DMS53 (cell line): ENCODE results near the gene BGLAP.
"Not testable (repeated sequence)": the region's sequence is repeated elsewhere in the genome, so short reads cannot be mapped to it uniquely, and the experiment has no call there.

ENCODE experiments used
- DNase-seq: peaks from one replicate; lab custom pipeline; 2025; lab: John Stamatoyannopoulos, UW

BGLAP gene

DNA sequence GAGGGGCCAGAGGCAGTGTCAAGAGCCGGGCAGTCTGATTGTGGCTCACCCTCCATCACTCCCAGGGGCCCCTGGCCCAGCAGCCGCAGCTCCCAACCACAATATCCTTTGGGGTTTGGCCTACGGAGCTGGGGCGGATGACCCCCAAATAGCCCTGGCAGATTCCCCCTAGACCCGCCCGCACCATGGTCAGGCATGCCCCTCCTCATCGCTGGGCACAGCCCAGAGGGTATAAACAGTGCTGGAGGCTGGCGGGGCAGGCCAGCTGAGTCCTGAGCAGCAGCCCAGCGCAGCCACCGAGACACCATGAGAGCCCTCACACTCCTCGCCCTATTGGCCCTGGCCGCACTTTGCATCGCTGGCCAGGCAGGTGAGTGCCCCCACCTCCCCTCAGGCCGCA, at the start of gene BGLAP:
Gene BGLAP (plus strand): TSS at position 259 of the 400 bp plus-strand sequence. CDS start 48 bp downstream, at position 307.
- DNase-seq, result no peak

DNA sequence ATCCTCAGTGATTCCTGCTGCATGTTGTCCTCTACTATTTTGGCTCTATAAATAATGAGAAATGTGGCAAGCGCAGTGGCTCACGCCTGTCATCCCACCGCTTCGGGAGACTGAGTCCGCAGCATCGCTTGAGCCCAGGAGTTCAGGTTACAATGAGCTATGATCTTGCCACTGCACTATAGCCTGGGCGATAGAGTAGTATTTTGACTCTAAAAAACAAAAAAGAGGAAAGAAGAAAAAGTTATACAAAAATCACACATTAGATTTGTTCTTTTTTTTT, 48.8 kb upstream of the BGLAP start:
- no peak for DNase-seq

DNA sequence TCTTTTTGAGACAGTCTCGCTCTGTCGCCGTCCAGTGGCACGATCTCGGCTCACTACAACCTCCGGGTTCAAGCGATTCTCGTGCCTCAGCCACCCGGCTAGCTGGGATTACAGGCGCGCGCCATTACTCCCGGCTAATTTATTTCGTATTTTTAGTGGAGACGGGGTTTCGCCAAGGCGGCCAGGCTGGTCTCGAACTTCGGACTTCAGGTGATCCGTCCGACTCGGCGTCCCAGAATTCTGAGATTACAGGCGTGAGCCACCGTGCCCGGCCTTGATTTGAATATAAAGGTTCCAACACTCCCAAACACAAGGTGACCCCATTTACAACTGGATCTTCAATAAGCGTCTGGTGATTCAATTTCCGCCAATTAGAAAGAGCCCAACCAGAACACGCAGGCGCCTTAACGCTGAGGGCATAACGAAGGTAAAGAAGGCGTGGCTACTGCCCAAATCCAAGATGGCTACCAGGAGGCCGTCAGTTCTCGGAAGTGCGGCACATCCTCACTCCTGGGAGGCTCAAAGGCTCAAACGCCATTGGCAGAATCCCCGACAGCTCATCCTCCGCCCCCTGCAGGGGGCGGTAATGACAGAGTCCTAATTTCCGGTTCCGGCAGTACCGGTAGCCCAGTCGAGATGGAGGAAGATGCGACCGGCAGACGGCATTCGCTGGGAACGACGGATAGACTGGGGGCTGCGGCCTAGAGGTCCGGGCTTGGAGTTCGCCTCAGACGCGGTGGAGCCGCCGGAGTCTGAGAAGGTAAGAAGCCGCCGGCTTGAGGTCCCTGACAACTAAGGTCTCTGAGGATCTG, 48.3 kb upstream of the BGLAP start, which contains the start of gene SLC25A44:
Gene SLC25A44 (plus strand): TSS at position 617 of the 812 bp plus-strand sequence. CDS start 5,744 bp downstream, outside the sequence.
- DNase-seq, result peak; percentile 99

DNA sequence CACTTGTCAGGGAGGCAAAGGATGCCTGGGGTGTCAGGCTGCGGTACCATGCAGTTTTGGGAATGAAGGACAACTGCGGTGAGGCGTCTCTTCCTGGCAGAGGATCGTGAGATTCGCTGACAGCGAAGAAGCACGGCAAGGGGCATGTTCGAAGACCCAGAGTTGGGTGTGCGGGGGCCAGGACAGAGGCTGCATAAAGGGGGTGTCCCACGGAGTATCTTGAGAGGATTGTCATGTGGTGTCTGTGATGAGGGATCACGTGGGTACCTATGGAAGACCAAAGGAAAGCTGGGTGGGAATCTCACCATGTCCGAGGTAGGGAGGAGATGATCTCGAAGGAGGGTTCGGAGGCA, 47.7 kb upstream of the BGLAP start:
- peak; percentile 51 for DNase-seq

DNA sequence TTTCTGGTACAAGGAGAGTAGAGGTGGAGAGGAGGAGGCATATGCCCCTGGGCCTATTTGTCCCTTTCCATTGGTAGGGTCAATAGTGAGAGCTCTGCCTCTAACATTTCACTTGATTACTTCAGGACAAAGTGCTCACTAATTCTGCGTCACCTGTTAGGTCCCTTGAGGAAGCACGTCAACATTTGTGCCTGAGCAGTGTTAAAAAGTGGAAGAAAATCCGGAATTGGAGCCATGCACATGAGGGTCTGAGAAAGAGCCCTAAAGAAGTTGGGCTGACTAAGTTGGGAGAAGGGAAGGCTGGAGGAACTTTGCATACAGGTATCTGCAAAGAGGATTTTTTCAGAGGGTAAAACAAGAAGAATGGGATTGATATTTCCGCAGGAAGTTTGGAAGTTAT, 46.1 kb upstream of the BGLAP start:
- DNase-seq, result no peak

DNA sequence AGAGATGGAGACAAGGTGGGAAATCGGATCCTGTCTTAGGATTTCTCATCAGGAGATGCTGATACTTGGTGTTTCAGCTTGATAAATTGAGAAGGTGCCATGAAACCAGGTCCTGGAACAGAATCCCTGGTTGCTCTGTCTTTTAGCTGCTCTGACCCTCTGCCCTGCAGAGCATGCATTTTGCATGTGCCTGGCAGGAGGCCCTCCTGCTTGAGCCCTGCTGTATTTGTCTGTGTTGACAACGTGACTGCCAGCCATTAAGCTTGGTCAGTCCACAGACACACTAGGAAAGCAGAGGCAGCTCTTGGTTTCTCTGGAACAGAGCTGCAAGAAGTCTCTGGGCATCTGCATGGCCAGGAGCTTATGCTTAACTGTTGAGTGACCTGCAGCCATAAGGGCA, 45.5 kb upstream of the BGLAP start:
- no peak for DNase-seq

DNA sequence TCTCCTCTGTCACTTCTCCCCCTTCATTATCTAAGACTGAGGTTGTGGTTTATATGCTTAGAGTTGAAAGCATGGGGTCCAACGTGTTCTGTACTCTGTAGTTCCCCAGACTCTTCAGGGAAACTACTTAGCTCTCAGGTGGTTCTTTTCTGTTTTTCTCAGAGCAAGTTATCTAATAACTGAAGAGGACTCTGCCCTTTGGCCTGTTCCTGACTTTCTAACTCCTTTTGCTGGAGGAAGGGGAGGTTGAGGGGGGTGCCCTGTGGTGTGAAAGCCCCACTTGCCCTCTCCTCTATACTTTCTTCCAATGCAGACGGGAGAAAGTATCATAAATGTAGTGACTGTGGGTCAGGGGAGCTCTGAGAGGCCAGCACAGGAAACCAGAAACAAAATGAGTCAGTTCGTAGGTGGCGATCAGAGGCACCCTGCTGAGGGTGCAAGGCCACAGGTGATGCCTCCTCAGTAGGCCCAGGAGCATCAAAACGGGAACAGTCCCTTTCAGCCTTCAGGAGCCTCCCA, 43.1 kb upstream of the BGLAP start:
- DNase-seq, result no peak

DNA sequence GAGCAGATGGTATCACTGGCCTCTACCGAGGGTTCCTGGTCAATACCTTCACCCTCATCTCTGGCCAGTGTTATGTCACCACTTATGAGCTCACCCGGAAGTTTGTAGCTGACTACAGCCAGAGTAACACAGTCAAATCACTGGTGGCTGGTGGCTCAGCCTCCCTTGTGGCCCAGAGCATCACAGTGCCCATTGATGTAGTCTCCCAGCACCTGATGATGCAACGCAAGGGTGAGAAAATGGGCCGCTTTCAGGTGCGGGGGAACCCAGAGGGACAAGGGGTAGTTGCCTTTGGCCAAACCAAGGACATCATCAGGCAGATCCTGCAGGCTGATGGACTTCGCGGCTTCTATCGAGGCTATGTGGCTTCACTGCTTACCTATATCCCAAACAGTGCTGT, 41.9 kb upstream of the BGLAP start:
- DNase-seq, result no peak

DNA sequence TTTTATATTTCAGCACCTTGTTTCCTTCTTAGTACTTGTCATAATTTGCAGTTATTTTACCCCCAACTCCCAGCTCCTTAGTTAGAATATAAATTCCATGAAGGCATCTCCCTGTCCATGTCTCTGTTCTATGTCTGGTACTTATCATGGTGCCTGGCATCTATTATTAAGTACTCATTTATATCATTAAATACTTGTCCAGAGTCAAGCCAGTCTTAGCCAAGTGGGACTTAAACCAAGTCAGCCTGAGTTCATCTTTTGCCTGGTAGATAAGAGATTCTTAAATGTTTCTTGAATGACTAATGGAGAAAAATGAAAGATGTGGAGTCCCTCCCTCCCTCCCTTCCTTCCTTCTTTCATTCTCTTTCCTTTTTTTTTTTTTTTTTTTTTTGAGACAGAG, 38.7 kb upstream of the BGLAP start:
- DNase-seq, result no peak

DNA sequence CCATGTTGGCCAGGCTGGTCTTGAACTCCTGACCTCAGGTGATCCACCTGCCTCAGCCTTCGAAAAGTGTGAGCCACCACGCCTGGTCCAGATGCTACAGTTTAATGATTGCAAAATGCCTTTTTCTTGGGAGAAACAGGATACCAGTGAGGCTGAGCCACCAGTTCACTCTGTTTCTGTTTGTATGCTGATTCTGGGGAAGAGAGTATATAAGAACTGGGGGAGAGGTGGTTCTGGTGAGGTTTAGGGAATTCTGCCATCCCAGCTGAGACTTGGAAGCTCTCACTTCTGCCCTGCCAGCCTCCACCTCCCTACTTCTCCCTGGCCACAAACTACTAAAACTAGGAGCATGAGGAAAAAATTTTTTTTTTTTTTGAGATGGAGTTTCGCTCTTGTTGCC, 37.3 kb upstream of the BGLAP start:
- DNase-seq, result no peak

DNA sequence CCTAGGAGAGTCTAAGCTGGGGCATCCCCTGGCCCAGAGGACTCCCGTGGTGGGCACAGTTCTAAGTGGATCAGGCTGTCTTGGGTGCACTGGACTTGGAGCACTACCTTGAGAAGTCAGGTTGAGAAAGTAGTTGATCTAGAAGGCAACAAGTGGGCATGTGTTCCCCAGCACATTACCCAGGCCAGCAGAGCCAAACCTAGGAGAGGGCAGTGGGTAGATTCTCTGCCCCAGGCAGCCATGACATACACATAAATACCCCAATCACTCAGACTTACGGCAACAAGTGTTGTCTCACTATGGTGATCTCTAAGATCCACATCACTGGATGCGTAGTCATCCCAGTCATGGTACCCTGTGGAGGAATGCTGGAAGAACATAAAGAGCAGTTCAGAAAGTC, 30.7 kb upstream of the BGLAP start:
- DNase-seq, result no peak

DNA sequence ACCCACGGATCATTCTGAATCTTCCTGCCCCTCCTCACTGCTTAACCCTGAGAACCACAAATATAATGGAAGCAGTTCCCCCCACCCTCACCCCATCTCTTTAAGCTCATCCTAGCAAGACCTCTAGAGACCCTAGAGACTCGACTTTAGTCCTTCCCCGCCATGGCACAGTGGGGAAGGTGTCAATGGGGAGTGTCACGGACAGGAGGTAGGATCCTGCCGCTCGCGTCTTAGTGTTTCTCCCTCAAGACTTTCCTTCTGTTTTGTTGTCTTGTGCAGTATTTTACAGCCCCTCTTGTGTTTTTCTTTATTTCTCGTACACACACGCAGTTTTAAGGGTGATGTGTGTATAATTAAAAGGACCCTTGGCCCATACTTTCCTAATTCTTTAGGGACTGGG, 29.9 kb upstream of the BGLAP start:
- no peak for DNase-seq

DNA sequence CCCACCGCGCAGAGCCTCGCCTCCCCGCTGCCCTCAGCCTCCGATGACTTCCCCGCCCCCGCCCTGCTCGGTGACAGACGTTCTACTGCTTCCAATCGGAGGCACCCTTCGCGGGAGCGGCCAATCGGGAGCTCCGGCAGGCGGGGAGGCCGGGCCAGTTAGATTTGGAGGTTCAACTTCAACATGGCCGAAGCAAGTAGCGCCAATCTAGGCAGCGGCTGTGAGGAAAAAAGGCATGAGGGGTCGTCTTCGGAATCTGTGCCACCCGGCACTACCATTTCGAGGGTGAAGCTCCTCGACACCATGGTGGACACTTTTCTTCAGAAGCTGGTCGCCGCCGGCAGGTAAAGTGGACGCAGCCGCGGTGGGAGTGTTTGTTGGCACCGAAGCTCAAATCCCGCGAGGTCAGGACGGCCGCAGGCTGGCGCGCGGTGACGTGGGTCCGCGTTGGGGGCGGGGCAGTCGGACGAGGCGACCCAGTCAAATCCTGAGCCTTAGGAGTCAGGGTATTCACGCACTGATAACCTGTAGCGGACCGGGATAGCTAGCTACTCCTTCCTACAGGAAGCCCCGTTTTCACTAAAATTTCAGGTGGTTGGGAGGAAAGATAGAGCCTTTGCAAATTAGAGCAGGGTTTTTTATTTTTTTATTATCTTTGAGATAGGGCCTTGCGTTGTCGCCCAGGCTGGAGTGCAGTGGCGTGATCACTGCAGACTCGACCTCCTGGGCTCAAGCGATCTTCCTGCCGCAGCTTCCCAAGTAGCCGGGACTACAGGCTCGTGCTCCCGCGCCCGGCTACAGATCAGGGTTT, 28.9 kb upstream of the BGLAP start, which contains the start of gene PMF1:
Gene PMF1 (plus strand): TSS at position 175 of the 811 bp plus-strand sequence. CDS start 9 bp downstream, at position 184.
- peak; percentile 98 for DNase-seq

DNA sequence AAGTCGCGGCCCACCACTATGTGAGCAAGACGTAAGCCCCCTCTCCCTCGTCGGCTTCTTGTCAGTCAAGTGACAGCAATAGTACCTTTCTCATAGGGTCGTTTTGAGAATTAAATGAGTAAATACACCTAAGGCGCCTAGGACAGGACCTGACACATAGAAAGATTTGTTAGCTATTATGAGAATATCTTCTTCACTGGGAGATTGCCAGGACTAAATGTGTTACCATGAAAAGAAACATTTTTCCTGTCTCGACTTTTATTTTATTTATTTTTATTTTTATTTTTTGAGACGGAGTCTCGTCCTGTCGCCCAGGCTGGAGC, 28.4 kb upstream of the BGLAP start:
- no peak for DNase-seq

DNA sequence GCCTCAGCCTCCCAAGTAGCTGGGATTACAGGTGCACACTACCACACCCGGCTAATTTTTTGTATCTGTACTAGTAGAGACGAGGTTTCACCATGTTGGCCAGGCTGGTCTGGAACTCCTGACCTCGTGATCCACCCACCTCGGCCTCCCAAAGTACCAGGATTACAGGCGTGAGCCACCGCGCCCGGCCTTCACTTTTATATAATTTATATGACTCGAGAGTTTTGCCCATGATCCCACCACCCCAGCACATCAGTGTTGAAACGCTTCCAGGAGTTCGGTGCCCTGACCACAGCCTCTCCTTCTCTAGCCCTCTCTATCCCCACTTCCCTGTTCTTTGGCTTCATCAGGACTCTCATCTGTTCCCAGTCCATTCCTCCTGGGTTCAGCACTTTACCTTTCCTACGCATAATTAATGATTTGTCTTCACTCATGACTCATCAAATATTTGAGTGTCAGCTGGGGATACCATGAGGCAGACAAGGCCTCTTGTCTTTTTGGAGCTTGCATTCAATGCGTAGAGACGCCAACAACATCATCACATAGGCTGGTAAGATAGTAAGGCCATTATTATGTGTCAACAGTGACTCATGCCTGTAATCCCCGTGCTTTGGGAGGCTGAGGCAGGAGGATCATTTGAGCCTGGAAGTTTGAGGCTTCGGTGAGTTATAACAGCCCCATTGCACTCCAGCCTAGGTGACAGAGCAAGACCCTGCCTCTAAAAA, 27.8 kb upstream of the BGLAP start:
- DNase-seq, result peak; percentile 78

DNA sequence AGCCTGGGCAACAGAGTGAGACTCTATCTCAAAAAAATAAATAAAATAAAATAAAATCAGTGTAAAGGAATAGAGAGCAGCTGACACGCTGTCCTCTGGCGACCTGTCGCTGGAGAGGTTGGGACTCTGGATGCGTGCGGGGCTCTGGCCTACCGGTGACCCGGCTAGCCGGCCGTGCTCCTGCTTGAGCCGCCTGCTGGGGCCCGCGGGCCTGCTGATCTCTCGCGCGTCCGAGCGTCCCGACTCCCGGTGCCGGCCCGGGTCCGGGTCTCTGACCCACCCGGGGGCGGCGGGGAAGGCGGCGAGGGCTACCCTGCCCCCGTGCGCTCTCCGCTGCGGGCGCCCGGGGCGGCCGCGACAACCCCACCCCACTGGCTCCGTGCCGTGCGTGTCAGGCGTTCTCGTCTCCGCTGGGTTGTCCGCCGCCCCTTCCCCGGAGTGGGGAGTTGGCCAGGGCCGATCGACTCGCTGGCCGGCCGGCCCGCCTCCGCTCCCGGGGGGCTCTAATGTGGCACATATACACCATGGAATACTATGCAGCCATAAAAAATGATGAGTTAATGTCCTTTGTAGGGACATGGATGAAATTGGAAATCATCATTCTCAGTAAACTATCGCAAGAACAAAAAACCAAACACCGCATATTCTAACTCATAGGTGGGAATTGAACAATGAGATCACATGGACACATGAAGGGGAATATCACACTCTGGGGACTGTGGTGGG, 25.5 kb upstream of the BGLAP start:
- not testable (repeated sequence) for DNase-seq

DNA sequence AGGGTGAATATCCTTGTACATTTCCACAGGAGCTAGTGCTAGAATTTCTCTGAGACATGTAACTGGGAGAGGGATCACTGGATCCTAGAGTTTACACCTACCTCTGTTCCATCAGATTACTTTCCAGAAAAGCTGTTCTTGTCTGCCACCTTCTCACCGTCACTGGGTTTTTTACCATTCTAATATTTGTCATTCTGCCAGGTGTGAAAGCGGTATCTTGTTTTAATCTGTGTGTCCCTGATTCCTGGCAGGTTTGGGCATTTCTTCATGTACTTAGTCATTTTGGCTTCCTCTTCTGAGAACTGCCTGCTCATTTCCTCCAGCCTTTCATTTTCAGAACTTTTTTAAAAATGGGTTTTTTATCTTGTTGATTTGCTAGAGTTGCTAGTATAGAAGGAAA, 24.1 kb upstream of the BGLAP start:
- no peak for DNase-seq

DNA sequence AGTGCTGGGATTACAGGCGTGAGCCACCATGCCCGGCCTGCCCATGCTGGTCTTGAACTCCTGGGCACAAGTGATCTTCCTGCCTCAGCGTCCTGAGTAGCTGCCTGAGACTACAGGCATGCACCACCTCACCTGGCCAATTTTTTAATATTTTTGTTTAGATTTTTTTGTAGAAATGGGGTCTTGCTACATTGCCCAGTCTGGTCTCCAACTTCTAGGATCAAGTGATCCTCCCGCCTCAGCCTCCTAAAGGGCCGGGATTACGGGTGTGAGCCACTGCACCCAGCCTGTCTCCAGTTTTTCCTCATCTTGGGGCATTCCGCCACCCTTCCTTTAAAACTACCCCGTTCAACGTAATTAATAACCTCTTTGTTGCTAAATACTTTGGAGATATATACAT, 21.8 kb upstream of the BGLAP start:
- DNase-seq, result no peak

DNA sequence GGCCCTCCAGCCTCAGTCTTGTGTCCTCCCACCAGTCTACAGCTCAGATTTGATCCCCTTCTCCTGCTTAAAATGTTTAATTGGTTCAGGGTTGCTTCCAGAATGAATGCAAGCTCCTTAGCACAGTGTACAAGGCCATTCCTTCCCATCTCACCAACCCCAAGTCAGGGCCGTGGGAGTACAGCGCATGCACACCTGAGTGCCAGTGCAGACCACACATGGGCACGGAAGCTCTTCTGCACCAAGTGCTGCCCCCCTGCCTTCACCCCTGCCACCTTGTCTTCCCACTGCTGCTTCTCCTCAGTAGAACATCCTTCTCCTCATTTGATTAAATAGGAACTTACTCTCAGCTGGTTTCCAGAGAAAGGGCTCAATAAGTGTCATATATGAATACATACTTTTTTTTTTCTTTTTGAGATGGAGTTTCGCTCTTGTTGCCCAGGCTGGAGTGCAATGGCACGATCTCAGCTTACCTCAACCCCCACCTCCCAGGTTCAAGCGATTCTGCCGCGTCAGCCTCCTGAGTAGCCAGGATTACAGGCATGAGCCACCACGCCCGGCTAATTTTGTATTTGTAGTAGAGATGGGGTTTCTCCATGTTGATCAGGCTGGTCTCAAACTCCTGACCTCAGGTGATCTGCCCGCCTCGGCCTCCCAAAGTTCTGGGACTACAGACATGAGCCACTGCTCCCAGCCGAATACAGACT, 19.8 kb upstream of the BGLAP start:
- DNase-seq, result no peak

DNA sequence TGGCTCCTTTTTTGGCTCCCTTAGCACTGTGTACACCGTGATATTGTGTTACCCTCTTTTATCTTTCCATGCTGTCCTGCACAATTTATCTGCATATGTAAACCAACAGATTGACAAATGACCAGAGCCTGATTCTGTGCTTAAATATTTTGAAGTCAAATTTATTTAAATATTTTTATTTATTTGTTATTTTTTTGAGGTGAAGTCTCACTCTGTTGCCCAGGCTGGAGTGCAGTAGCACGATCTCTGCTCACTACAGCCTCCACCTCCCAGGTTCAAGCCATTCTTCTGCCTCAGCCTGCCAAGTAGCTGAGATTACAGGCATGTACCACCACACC, 16.3 kb upstream of the BGLAP start:
- DNase-seq, result no peak

DNA sequence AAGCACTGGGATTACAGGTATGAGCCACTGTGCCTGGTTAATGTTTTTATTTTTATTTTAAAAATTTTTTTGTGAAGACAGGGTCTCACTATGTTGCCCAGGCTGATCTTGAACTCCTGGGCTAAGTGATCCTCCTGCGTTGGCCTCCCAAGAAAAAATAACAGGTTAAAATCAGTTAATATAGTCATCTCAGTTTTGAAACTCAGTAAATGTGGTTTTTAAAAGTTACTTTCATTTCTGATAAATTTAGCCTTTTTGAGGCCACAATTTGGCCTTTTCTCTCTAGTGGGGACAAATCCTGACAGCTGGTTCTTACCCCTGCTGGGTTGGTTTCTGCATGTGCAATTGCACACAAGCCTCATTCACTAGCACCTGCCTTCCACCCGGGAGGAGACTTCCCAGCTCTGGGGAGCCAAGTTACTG, 15.9 kb upstream of the BGLAP start:
- no peak for DNase-seq
